ENCODE measurements around the gene APOE. TPM values are rescaled to one million over a fixed set of nuclear protein-coding genes. Genes with fewer than 3 reads are reported as not detected.

The APOE gene
- total and polyA plus RNA-seq, 2 of the 8 experiments (the other 6 are each of a cell fraction or from before 2014, with no cell fraction given), result 629 to 1,258 TPM

- Histone ChIP-seq H4K91ac (replicated peaks; ENCODE audit: insufficient read length, low read length) (peak overlapping the region; percentile 54), H4K20me1 (replicated peaks in 1 of 2; ENCODE audit: control insufficient read depth in 1 of 2, insufficient read depth in 2 of 2, low read length in 2 of 2) (no peaks in the 10 kb centered on the region), H3K79me2 (ENCODE audit: control insufficient read depth in 1 of 2, insufficient read depth in 2 of 2, low read length in 2 of 2) (no peaks in the 10 kb centered on the region), H3K14ac (ENCODE audit: insufficient read length) (no peak overlapping the region), H3K27ac (ENCODE audit: low read depth, low read length) (no peak overlapping the region), H4K5ac (ENCODE audit: insufficient read length, low read depth, low read length) (no peak overlapping the region), H3K79me1 (ENCODE audit: low read depth, low read length) (no peaks in the 10 kb centered on the region), H3K23me2 (ENCODE audit: low read depth, low read length) (no peaks in the 10 kb centered on the region), H2BK5ac (ENCODE audit: low read depth, low read length) (no peak overlapping the region), H3K9ac (replicated peaks in 1 of 4; ENCODE audit: extremely low read depth in 1 of 4, low read depth in 3 of 4, low read length in 3 of 4) (peak overlapping the region in 1 of 4 experiments; percentile 32; a peak in 1 of 7 replicates), H3K36me3 (ENCODE audit: control insufficient read depth in 2 of 4, insufficient read depth in 4 of 4, low read length in 3 of 4) (no peaks in the 10 kb centered on the region), H2BK12ac (ENCODE audit: low read depth, low read length) (peak overlapping the region; percentile 76; the same call in 1 of the 2 replicates), H2AK5ac (ENCODE audit: low read depth, low read length) (no peak overlapping the region), H3K27me3 (replicated peaks in 1 of 4; ENCODE audit: control insufficient read depth in 3 of 4, extremely low read depth in 1 of 4, insufficient read depth in 3 of 4, low read length in 3 of 4) (peaks cover 0 to 1% (median 0%) of the 10 kb centered on the region in 4 experiments; a peak in 1 of 7 replicates), H3K23ac (ENCODE audit: insufficient read length) (no peak overlapping the region), H2BK120ac (replicated peaks; ENCODE audit: low read depth, low read length) (no peak overlapping the region), H4K8ac (ENCODE audit: extremely low read depth, insufficient read depth, low read length) (no peak overlapping the region), H2BK20ac (ENCODE audit: low read length) (no peak overlapping the region), H3K56ac (replicated peaks; ENCODE audit: insufficient read length, low read depth, low read length) (no peak overlapping the region), H3K4ac (replicated peaks; ENCODE audit: insufficient read length, low read depth, low read length) (no peak overlapping the region), H2BK15ac (ENCODE audit: low read length) (no peak overlapping the region), H2AFZ (ENCODE audit: low read length) (no peak overlapping the region), H3K4me1 (replicated peaks in 1 of 4; ENCODE audit: control insufficient read depth in 3 of 4, insufficient read depth in 4 of 4, low read length in 3 of 4) (peaks cover 0 to 5% (median 0%) of the 10 kb centered on the region in 4 experiments; a peak in 2 of 7 replicates), H3K9me3 (ENCODE audit: insufficient read depth in 2 of 2, low read depth in 1 of 2, low read length in 1 of 2) (peaks cover 0 to 4% of the 10 kb centered on the region in 2 experiments; a peak in 1 of 4 replicates), H3K4me2 (ENCODE audit: insufficient read depth in 1 of 2, low read depth in 2 of 2, low read length in 2 of 2) (no peak overlapping the region), H3K4me3 (ENCODE audit: extremely low read depth in 1 of 4, insufficient read depth in 2 of 4, low read depth in 3 of 4, low read length in 4 of 4) (no peak overlapping the region), H3K18ac (ENCODE audit: extremely low read depth, low read length) (peak overlapping the region; percentile 6; the same call in 1 of the 2 replicates)
- ChIA-PET CTCF (ENCODE audit: partially characterized antibody) (interaction anchor here (1.3 kb wide), 1 partner anchor 20 kb away, joined by 3 read pairs; no protein-coding TSS in a partner anchor), POLR2A (ENCODE audit: partially characterized antibody) (interaction anchor here (1.6 to 2.9 kb wide), 3 partner anchors 10 to 18 kb away, joined by 4 to 15 read pairs (median 13); partner anchors contain the start of genes APOC1 and APOE)
- TF ChIP-seq GTF2F1 (IDR thresholded peaks at IDR 0.05; ENCODE audit: borderline replicate concordance, low read depth, low read length), result no peak
- TF ChIP-seq POLR2AphosphoS5 (IDR thresholded peaks at IDR 0.05; ENCODE audit: low read depth, low read length), result no peak
- TF ChIP-seq SP1 (IDR thresholded peaks at IDR 0.05; ENCODE audit: low read depth, low read length), result no peak
- no peak for TF ChIP-seq ASH2L (IDR thresholded peaks at IDR 0.05; ENCODE audit: low read length)
- TF ChIP-seq RFX5 (IDR thresholded peaks at IDR 0.05; ENCODE audit: borderline replicate concordance, low read depth, low read length), result peak; percentile 42; the same call in 1 of the 2 replicates
- DNase-seq (ENCODE audit: low read depth in 1 of 2, low spot score in 2 of 2) (no peak), FAIRE-seq (no peak)
- 79% methylated on average over 8 of the region's 8 CpGs; no CpG with 5 or more reads in 1 of the 2 experiments for WGBS, 2 experiments (ENCODE audit: extremely low coverage in 1 of 2, insufficient coverage in 1 of 2, insufficient read length in 1 of 2, insufficient replicate concordance in 2 of 2, low coverage in 1 of 2, low lambda C conversion rate in 2 of 2, missing lambda C conversion rate in 1 of 2)
These were observed 18.7 kb downstream of the APOE start for GRCh38 chr19:44924243-44924725.

Measured in H1 (cell line).